Muscle layer of duodenum (tissue), 2 donors: ENCODE results near the gene FNIP2.
"Not testable (repeated sequence)": the region's sequence is repeated elsewhere in the genome, so short reads cannot be mapped to it uniquely, and the experiment has no call there.

Source experiments
- H3K27ac ChIP-seq: one replicate; pipeline ENCODE4 v1.7.0; 2013; ENCODE audit warnings: mild to moderate bottlenecking, low read length
- H3K27me3 ChIP-seq: one replicate; pipeline ENCODE4 v1.7.0; 2013; ENCODE audit warnings: low read depth, mild to moderate bottlenecking, control low read depth, low read length
- H3K36me3 ChIP-seq, 2 donors: one replicate each; pipeline ENCODE4 v1.7.0; 2013; ENCODE audit warnings: low read length in 2 of 2, control low read depth in 1 of 2, mild to moderate bottlenecking in 1 of 2; ENCODE audit not compliant: insufficient read depth in 2 of 2, control insufficient read depth in 1 of 2
- H3K4me1 ChIP-seq, 2 donors: one replicate each; pipeline ENCODE4 v1.7.0; 2013; ENCODE audit warnings: low read length in 2 of 2, mild to moderate bottlenecking in 2 of 2, control low read depth in 1 of 2, moderate library complexity in 1 of 2; ENCODE audit not compliant: insufficient read depth in 2 of 2, control insufficient read depth in 1 of 2
- H3K4me3 ChIP-seq, 2 donors: one replicate each; pipeline ENCODE4 v1.7.0; 2013; ENCODE audit warnings: low read length in 2 of 2, low read depth in 1 of 2, mild to moderate bottlenecking in 1 of 2
- H3K9me3 ChIP-seq, 2 donors: one replicate each; pipeline ENCODE4 v1.7.0; 2013; ENCODE audit warnings: low read length in 2 of 2, control low read depth in 1 of 2, mild to moderate bottlenecking in 1 of 2; ENCODE audit not compliant: control insufficient read depth in 1 of 2
- donor health status: healthy.

FNIP2 gene

GRCh38 chr4:158904815-158905214, 136.0 kb downstream of the FNIP2 start:
- Histone ChIP-seq H3K27me3 (no peaks in the 10 kb centered on the region), H3K36me3 (peaks cover 10 to 16% of the 10 kb centered on the region in 2 donors), H3K9me3 (no peaks in the 10 kb centered on the region), H3K27ac (no peak overlapping the region), H3K4me1 (no peaks in the 10 kb centered on the region), H3K4me3 (no peak overlapping the region)

GRCh38 chr4:158906073-158906472, 137.2 kb downstream of the FNIP2 start:
- Histone ChIP-seq H3K36me3 (peaks cover 10 to 16% of the 10 kb centered on the region in 2 donors), H3K9me3 (no peaks in the 10 kb centered on the region), H3K4me1 (no peaks in the 10 kb centered on the region), H3K4me3 (no peak overlapping the region), H3K27me3 (no peaks in the 10 kb centered on the region), H3K27ac (no peak overlapping the region)

GRCh38 chr4:158912390-158912789, 143.6 kb downstream of the FNIP2 start:
- H3K4me3 ChIP-seq = no peak overlapping the region
- peaks cover 0 to 3% of the 10 kb centered on the region in 2 donors for H3K4me1 ChIP-seq
- no peak overlapping the region for H3K27ac ChIP-seq
- H3K36me3 ChIP-seq = no peaks in the 10 kb centered on the region
- no peaks in the 10 kb centered on the region for H3K9me3 ChIP-seq
- no peaks in the 10 kb centered on the region for H3K27me3 ChIP-seq

DNA sequence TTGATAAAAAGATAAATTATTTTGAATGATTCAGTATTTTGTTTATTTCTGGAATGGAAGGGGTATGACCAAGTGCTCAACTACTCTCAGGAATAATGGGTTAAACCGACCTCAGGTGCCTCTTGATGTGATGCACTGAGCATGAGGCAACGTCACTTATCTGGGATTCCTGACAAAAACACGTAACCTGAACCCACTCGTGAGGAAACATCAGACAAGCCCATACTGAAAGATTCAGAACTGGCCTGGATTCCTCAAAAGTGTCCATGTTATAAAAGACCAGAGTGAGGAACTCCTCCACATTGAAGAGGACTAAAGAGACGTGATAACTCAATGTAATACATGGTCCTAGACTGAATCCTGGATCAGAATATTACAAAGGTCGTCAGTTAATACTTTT, 144.0 kb downstream of the FNIP2 start:
- H3K36me3 ChIP-seq = no peaks in the 10 kb centered on the region
- H3K27ac ChIP-seq = no peak overlapping the region
- H3K9me3 ChIP-seq = no peaks in the 10 kb centered on the region
- peaks cover 0 to 3% of the 10 kb centered on the region in 2 donors for H3K4me1 ChIP-seq
- no peak overlapping the region for H3K4me3 ChIP-seq
- no peaks in the 10 kb centered on the region for H3K27me3 ChIP-seq

GRCh38 chr4:158913766-158914165, 144.9 kb downstream of the FNIP2 start:
- H3K4me1 ChIP-seq = peaks cover 0 to 3% of the 10 kb centered on the region in 2 donors
- H3K27me3 ChIP-seq = no peaks in the 10 kb centered on the region
- no peak overlapping the region for H3K27ac ChIP-seq
- H3K9me3 ChIP-seq = no peaks in the 10 kb centered on the region
- no peak overlapping the region for H3K4me3 ChIP-seq
- no peaks in the 10 kb centered on the region for H3K36me3 ChIP-seq

GRCh38 chr4:158914218-158914617, 145.4 kb downstream of the FNIP2 start:
- Histone ChIP-seq H3K36me3 (no peaks in the 10 kb centered on the region), H3K27ac (no peak overlapping the region), H3K4me1 (peaks cover 0 to 3% of the 10 kb centered on the region in 2 donors), H3K4me3 (no peak overlapping the region), H3K27me3 (no peaks in the 10 kb centered on the region), H3K9me3 (no peaks in the 10 kb centered on the region)

GRCh38 chr4:158915683-158916241, 146.9 kb downstream of the FNIP2 start:
- peaks cover 0 to 3% of the 10 kb centered on the region in 2 donors for H3K4me1 ChIP-seq
- H3K36me3 ChIP-seq = no peaks in the 10 kb centered on the region
- H3K27ac ChIP-seq = no peak overlapping the region
- H3K4me3 ChIP-seq = no peak overlapping the region
- no peaks in the 10 kb centered on the region for H3K27me3 ChIP-seq
- H3K9me3 ChIP-seq = peaks cover 0 to 3% of the 10 kb centered on the region in 2 donors

- H3K4me3 ChIP-seq, H3K27me3 ChIP-seq, H3K4me1 ChIP-seq, H3K36me3 ChIP-seq, H3K9me3 ChIP-seq, H3K27ac ChIP-seq: not testable (repeated sequence)
These were observed 151.7 kb downstream of the FNIP2 start for GRCh38 chr4:158920452-158920996.

GRCh38 chr4:158927774-158928173, 158.9 kb downstream of the FNIP2 start:
- not testable (repeated sequence) for H3K4me1 ChIP-seq, H3K36me3 ChIP-seq, H3K27me3 ChIP-seq, H3K4me3 ChIP-seq, H3K9me3 ChIP-seq, H3K27ac ChIP-seq

DNA sequence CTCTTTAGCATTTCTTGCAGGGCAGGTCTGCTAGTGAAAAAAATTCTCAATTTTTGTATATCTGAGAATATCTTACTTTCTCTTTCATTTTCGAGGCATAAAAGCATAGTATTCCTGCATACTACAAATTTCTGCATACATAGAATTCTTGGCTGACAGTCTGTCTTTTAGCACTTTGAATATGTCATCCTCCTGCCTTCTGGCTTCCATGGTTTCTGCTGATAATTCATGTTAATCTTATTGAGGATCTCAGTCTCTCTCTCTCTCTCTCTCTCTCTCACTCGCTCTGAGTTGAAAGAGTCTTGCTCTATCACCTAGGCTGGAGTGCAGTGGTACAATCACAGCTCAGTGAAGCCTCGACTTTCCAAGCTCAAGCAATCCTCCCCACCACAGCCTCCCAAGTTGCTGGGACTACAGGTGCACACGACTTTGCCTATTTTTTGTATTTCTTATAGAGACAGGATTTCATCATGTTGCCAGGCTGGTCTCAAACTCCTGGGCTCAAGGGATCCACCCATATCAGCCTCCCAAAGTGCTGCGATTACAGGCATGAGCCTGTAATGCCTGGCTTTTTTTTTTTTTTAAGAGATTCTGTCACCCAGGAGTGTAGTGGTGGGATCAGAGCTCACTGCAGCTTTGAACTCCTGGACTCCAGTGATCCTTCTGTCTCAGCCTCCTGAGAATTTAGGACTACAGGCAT, 161.3 kb downstream of the FNIP2 start:
- Histone ChIP-seq H3K4me1 (no peaks in the 10 kb centered on the region), H3K36me3 (no peaks in the 10 kb centered on the region), H3K4me3 (no peak overlapping the region), H3K27me3 (no peaks in the 10 kb centered on the region), H3K27ac (no peak overlapping the region), H3K9me3 (peaks cover 0 to 3% of the 10 kb centered on the region in 2 donors)

DNA sequence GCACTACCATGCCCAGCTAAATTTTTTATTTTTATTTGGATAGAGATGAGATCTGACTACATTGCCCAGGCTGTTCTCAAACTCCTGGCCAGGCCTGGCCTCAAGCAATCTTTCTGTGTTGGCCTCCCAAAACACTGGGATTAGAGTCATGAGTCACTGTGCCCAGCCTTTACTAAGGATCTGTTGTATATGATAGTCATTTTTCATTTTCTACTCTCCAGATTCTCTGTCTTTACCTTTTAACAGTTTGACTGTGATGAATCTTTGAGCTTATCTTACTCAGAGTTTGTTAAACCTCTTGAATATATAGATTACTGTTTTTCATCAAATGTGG, 161.8 kb downstream of the FNIP2 start:
- H3K4me3 ChIP-seq = no peak overlapping the region
- H3K9me3 ChIP-seq = peaks cover 0 to 3% of the 10 kb centered on the region in 2 donors
- H3K27ac ChIP-seq = no peak overlapping the region
- H3K4me1 ChIP-seq = no peaks in the 10 kb centered on the region
- no peaks in the 10 kb centered on the region for H3K36me3 ChIP-seq
- no peaks in the 10 kb centered on the region for H3K27me3 ChIP-seq

- Histone ChIP-seq H3K27ac (no peak overlapping the region), H3K36me3 (no peaks in the 10 kb centered on the region), H3K27me3 (no peaks in the 10 kb centered on the region), H3K9me3 (peaks cover 0 to 3% of the 10 kb centered on the region in 2 donors), H3K4me3 (no peak overlapping the region), H3K4me1 (peaks cover 0 to 4% of the 10 kb centered on the region in 2 donors)
These were observed 164.4 kb downstream of the FNIP2 start for GRCh38 chr4:158933236-158933635.
